IMR-90 (cell line): ENCODE results near the gene CXCL12.

Experiments
- BHLHE40 ChIP-seq: fragments of 150-350 bp; IDR thresholded peaks from 2 replicates; pipeline ENCODE4 v1.6.1; 2016; ENCODE audit warnings: mild to moderate bottlenecking, low read depth, low read length
- CEBPB ChIP-seq: IDR thresholded peaks from 2 replicates; pipeline ENCODE4 v1.6.1; 2012; ENCODE audit warnings: low read depth, low read length, improper control_type of control experiment
- CTCF ChIP-seq: conservative IDR thresholded peaks from 2 replicates; pipeline ENCODE4 v1.5.1; 2012; ENCODE audit warnings: mild to moderate bottlenecking, low read depth, low read length, improper control_type of control experiment
- ELK1 ChIP-seq: fragments of 150-350 bp; IDR thresholded peaks from 2 replicates; pipeline ENCODE4 v1.6.1; 2016; ENCODE audit warnings: low read depth, mild to moderate bottlenecking, low read length, moderate library complexity, borderline replicate concordance
- MAFK ChIP-seq: IDR thresholded peaks from 2 replicates; pipeline ENCODE4 v1.6.1; 2012; ENCODE audit warnings: low read depth, low read length, improper control_type of control experiment
- MAZ ChIP-seq: IDR thresholded peaks from 2 replicates; pipeline ENCODE4 v1.6.1; 2012; ENCODE audit warnings: low read depth, mild to moderate bottlenecking, low read length, improper control_type of control experiment, moderate library complexity, borderline replicate concordance
- MXI1 ChIP-seq: IDR thresholded peaks from 2 replicates; pipeline ENCODE4 v1.6.1; 2012; ENCODE audit warnings: low read depth, mild to moderate bottlenecking, low read length, moderate library complexity, borderline replicate concordance
- NFE2L2 ChIP-seq: fragments of 150-350 bp; IDR thresholded peaks from 2 replicates; pipeline ENCODE4 v1.6.1; 2016; ENCODE audit warnings: low read depth, mild to moderate bottlenecking, low read length
- POLR2A ChIP-seq: IDR thresholded peaks from 2 replicates; pipeline ENCODE4 v1.6.1; 2012; ENCODE audit warnings: mild to moderate bottlenecking, low read depth, low read length
- RAD21 ChIP-seq: IDR thresholded peaks from 2 replicates; pipeline ENCODE4 v1.6.1; 2012; ENCODE audit warnings: low read length, improper control_type of control experiment
- USF2 ChIP-seq: fragments of 150-350 bp; IDR thresholded peaks from 2 replicates; pipeline ENCODE4 v1.6.1; 2017; ENCODE audit warnings: mild to moderate bottlenecking, antibody characterized with exemption, low read length, low read depth

GRCh38 chr10:44411251-44411650 is 26.4 kb upstream of the CXCL12 start:
- TF ChIP-seq POLR2A: no peak
- no peak for TF ChIP-seq CTCF
- no peak for TF ChIP-seq RAD21
- TF ChIP-seq MAFK: no peak
- TF ChIP-seq CEBPB: no peak
- TF ChIP-seq MXI1: no peak
- no peak for TF ChIP-seq USF2
- no peak for TF ChIP-seq MAZ
- TF ChIP-seq NFE2L2: no peak
- no peak for TF ChIP-seq ELK1
- no peak for TF ChIP-seq BHLHE40
